ENCODE data around the gene TUSC1. TPM values are rescaled to one million over a fixed set of nuclear protein-coding genes. Genes with fewer than 3 reads are reported as not detected.

TUSC1 gene
- total RNA-seq, 2 experiments from 2014 or later, result 0.25 to 0.38 TPM

DNA sequence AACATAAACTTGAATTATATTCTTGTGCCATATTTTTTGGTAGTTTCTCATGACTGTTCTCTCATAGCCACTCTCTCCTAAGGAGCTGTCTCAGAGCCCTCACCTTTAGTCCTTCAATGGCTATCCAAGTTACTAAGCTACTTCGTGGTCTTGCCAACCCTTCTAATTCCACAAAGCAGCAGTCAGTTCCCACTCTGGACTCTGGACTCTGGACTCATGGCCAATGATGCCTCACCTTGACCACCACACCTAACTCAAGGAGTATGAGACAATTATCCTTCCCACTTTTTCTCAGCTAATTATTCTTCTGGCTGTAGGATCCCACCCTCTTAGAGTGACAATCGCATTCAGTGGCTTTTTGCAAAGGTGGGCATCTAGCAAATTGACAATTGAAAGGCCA, 42.2 kb downstream of the TUSC1 start:
- intact Hi-C loops (cut with micrococcal nuclease), result no loop called here
- TF ChIP-seq, protein P1, sequence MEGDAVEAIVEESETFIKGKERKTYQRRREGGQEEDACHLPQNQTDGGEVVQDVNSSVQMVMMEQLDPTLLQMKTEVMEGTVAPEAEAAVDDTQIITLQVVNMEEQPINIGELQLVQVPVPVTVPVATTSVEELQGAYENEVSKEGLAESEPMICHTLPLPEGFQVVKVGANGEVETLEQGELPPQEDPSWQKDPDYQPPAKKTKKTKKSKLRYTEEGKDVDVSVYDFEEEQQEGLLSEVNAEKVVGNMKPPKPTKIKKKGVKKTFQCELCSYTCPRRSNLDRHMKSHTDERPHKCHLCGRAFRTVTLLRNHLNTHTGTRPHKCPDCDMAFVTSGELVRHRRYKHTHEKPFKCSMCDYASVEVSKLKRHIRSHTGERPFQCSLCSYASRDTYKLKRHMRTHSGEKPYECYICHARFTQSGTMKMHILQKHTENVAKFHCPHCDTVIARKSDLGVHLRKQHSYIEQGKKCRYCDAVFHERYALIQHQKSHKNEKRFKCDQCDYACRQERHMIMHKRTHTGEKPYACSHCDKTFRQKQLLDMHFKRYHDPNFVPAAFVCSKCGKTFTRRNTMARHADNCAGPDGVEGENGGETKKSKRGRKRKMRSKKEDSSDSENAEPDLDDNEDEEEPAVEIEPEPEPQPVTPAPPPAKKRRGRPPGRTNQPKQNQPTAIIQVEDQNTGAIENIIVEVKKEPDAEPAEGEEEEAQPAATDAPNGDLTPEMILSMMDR (IDR thresholded peaks at IDR 0.05), result no peak
- Mint-ChIP-seq H3K27ac (no peak overlapping the region), H3K27me3 (no peaks in the 10 kb centered on the region), H3K4me1 (ENCODE audit: low read depth) (no peaks in the 10 kb centered on the region), H3K9me3 (peaks cover 6% of the 10 kb centered on the region), H3K4me3 (no peak overlapping the region), H3K36me3 (ENCODE audit: low read depth) (no peaks in the 10 kb centered on the region)
- POLR2A ChIA-PET, result no interaction called here
- CTCF ChIA-PET, result no interaction called here
- no peak for ATAC-seq
- no peak for DNase-seq

DNA sequence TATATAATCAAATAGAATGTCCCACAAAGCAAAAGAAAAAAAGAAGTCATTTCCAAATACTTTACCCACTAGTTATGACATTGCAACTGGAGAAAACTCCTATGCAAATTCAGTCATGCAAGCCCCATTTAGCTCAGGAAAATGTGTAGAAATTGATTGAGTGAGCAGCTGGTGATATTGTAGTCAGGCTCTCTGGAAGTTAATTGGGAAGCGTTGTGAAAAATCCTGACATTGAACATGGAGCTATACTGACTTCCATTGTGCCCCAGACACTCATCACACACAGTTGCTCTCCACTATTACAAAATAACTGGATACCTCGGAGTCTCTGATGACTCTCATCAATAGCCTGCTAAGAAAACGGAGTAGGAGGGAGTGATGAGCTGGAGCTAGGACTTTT, 49.0 kb downstream of the TUSC1 start:
- H3K9me3 Mint-ChIP-seq, result peaks cover 21% of the 10 kb centered on the region
- no peak for ATAC-seq
- ChIA-PET POLR2A (no interaction called here), CTCF (no interaction called here)
- H3K27me3 Mint-ChIP-seq, result no peaks in the 10 kb centered on the region
- intact Hi-C loops (cut with micrococcal nuclease), result no loop called here
- TF ChIP-seq, protein P1 (IDR thresholded peaks at IDR 0.05), result no peak
- no peak for DNase-seq
- no peaks in the 10 kb centered on the region for H3K36me3 Mint-ChIP-seq (ENCODE audit: low read depth)
- no peak overlapping the region for H3K27ac Mint-ChIP-seq
- H3K4me1 Mint-ChIP-seq (ENCODE audit: low read depth), result no peaks in the 10 kb centered on the region
- no peak overlapping the region for H3K4me3 Mint-ChIP-seq

All from activated CD8-positive, alpha-beta T cell treated with anti-CD3 and anti-CD28 coated beads for 36 hours (primary cell).